SK-N-SH (cell line): ENCODE results near the gene WIF1.
A peak's percentile ranks its signal among the peaks of the same experiment; 100 is the strongest.

Experiments used
- CHD2 ChIP-seq: fragments of 150-350 bp; IDR thresholded peaks from 2 replicates; pipeline ENCODE4 v1.6.1; 2018; ENCODE audit warnings: low read length; ENCODE audit not compliant: partially characterized antibody
- MXI1 ChIP-seq: IDR thresholded peaks from 2 replicates; pipeline ENCODE4 v1.6.1; 2012; ENCODE audit warnings: mild to moderate bottlenecking, low read depth, low read length, improper control_type of control experiment
- TF ChIP-seq, protein P1 (sequence below): fragments of 200-600 bp; sonication (generic); IDR thresholded peaks from 2 replicates; pipeline ENCODE4 v1.6.1; 2017; ENCODE audit warnings: antibody characterized with exemption, mild to moderate bottlenecking, moderate library complexity
- TF ChIP-seq, protein P2 (sequence below): IDR thresholded peaks from 2 replicates; pipeline ENCODE4 v1.4.0; 2012; ENCODE audit warnings: low read depth

DNA sequence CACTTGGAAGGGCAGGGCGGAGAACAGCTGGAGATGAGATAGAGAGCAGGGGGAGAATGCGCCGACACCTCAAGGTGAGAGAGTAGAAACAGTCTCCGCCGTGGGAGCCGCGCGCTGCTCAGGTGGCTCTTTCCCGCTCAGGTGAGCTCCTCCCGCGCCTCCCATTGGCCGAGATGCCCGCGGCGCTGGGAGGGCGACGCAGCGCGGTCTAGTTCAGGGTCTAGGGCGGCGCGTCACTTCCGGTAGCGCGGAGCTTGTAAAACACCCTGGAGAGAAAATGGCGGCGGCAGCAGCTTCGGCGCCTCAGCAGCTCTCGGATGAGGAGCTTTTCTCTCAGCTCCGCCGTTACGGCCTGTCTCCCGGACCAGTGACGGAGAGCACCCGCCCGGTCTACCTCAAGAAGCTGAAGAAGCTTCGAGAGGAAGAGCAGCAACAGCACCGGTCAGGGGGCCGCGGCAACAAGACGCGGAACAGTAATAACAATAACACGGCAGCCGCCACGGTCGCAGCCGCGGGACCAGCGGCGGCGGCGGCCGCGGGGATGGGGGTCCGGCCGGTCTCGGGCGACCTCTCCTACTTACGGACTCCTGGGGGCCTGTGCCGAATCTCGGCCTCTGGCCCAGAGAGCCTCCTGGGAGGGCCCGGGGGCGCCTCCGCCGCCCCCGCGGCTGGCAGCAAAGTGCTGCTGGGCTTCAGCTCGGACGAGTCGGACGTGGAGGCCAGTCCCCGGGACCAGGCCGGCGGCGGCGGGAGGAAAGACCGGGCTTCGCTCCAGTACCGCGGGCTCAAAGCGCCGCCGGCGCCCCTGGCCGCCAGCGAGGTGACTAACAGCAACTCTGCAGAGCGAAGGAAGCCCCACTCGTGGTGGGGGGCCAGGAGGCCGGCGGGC is 48.5 kb upstream of the WIF1 start, which contains the start of gene LEMD3:
- TF ChIP-seq, protein P1, sequence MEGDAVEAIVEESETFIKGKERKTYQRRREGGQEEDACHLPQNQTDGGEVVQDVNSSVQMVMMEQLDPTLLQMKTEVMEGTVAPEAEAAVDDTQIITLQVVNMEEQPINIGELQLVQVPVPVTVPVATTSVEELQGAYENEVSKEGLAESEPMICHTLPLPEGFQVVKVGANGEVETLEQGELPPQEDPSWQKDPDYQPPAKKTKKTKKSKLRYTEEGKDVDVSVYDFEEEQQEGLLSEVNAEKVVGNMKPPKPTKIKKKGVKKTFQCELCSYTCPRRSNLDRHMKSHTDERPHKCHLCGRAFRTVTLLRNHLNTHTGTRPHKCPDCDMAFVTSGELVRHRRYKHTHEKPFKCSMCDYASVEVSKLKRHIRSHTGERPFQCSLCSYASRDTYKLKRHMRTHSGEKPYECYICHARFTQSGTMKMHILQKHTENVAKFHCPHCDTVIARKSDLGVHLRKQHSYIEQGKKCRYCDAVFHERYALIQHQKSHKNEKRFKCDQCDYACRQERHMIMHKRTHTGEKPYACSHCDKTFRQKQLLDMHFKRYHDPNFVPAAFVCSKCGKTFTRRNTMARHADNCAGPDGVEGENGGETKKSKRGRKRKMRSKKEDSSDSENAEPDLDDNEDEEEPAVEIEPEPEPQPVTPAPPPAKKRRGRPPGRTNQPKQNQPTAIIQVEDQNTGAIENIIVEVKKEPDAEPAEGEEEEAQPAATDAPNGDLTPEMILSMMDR = peak; percentile 9; the same call in 1 of the 2 replicates
- TF ChIP-seq, protein P2, sequence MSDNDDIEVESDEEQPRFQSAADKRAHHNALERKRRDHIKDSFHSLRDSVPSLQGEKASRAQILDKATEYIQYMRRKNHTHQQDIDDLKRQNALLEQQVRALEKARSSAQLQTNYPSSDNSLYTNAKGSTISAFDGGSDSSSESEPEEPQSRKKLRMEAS = peak; percentile 93
- TF ChIP-seq CHD2 (no peak), MXI1 (no peak)
